GM12878 (cell line): Measurements from ENCODE around the gene SETD1B. TPM values are rescaled to one million over a fixed set of nuclear protein-coding genes. Genes with fewer than 3 reads are reported as not detected.

Experiments
- ATAC-seq: fragments of 200-7000 bp; cut with Tn5 transposase; 3 replicates; pipeline ENCODE4 v1.9.1; 2020; ENCODE audit warnings: mild to moderate bottlenecking, moderate library complexity
- BruUV-seq: library from RNA; stranded (reverse); fragments of 400-500 nt; replicated peaks from 2 replicates; lab custom pipeline; 2021; lab: Mats Ljungman, UMichigan
- CTCF ChIA-PET: fragments of 300-600 bp; sonication (Branson Sonifier 250); formaldehyde crosslinking; extraction: SDS; loops from one replicate; lab custom pipeline; 2021; ENCODE audit warnings: inconsistent platforms; lab: Yijun Ruan, JAX
- POLR2A ChIA-PET: fragments of 350-600 bp; formaldehyde crosslinking; extraction: SDS; loops from one replicate; lab custom pipeline; 2021; ENCODE audit warnings: inconsistent platforms; lab: Charles Lee
- RAD21 ChIA-PET: fragments of 300-600 bp; sonication (Branson Sonifier 250); formaldehyde crosslinking; loops from one replicate; lab custom pipeline; 2023; ENCODE audit warnings: antibody characterized with exemption; ENCODE audit not compliant: unreplicated experiment; lab: Charles Lee
- SMC1A ChIA-PET: fragments of 300-600 bp; sonication (Branson Sonifier 250); formaldehyde crosslinking; loops from one replicate; lab custom pipeline; 2023; ENCODE audit not compliant: unreplicated experiment, uncharacterized antibody; lab: Charles Lee
- DNase-seq: peaks from one replicate; pipeline ENCODE4 v3.0.0-alpha.2; 2011; ENCODE audit warnings: low read depth, low spot score
- FAIRE-seq: peaks from 3 replicates; lab custom pipeline; 2011; peaks lifted over from hg19 to GRCh38; lab: Jason Lieb, UNC
- H2AFZ ChIP-seq: 2 replicates; pipeline ENCODE4 v1.6.0; 2011; ENCODE audit warnings: low read depth, low read length, control low read depth; ENCODE audit not compliant: control insufficient read depth
- H3K27ac ChIP-seq: 2 replicates; pipeline ENCODE4 v1.5.1; 2011; ENCODE audit warnings: control low read depth; ENCODE audit not compliant: control insufficient read depth, insufficient read depth
- H3K27me3 ChIP-seq, 2 experiments: replicated peaks in 1 of 2; 2 replicates each; pipeline versions ENCODE4 v1.6.0 to v1.6.1; 2011; ENCODE audit warnings: low read length in 1 of 2; ENCODE audit not compliant: control insufficient read depth in 2 of 2, insufficient read depth in 2 of 2
- H3K36me3 ChIP-seq, 2 experiments: 2 replicates each; pipeline ENCODE4 v1.5.1; 2011; ENCODE audit warnings: low read length in 1 of 2; ENCODE audit not compliant: control insufficient read depth in 2 of 2, insufficient read depth in 2 of 2
- H3K4me1 ChIP-seq: 2 replicates; pipeline ENCODE4 v1.6.1; 2011; ENCODE audit warnings: mild to moderate bottlenecking, low read length, moderate library complexity, mixed read lengths; ENCODE audit not compliant: control insufficient read depth, insufficient read depth
- H3K4me2 ChIP-seq: 2 replicates; pipeline ENCODE4 v1.6.0; 2011; ENCODE audit warnings: control low read depth; ENCODE audit not compliant: control insufficient read depth, insufficient read depth
- H3K4me3 ChIP-seq: fragments of 200-600 bp; sonication (generic); 2 replicates; pipeline ENCODE4 v1.5.1; 2016
- H3K79me2 ChIP-seq: 2 replicates; pipeline ENCODE4 v1.6.0; 2011; ENCODE audit warnings: low read length; ENCODE audit not compliant: control insufficient read depth, insufficient read depth
- H3K9ac ChIP-seq: 2 replicates; pipeline ENCODE4 v1.8.0; 2011; ENCODE audit warnings: low read length, control low read depth, mixed read lengths; ENCODE audit not compliant: control insufficient read depth, insufficient read depth
- H3K9me3 ChIP-seq: replicated peaks from 3 replicates; pipeline ENCODE4 v1.5.1; 2011; ENCODE audit warnings: mild to moderate bottlenecking, low read length; ENCODE audit not compliant: control insufficient read depth, insufficient read depth
- H4K20me1 ChIP-seq: 2 replicates; pipeline ENCODE4 v1.6.0; 2011; ENCODE audit not compliant: control insufficient read depth, insufficient read depth
- BHLHE40 ChIP-seq, 2 experiments: fragments of 450-650 bp in 1 of 2; IDR thresholded peaks; 2 replicates each; pipeline ENCODE4 v1.6.1; 2011 to 2017; ENCODE audit warnings: low read depth in 2 of 2, borderline replicate concordance in 1 of 2, improper control_type of control experiment in 1 of 2, low read length in 1 of 2, mild to moderate bottlenecking in 1 of 2
- EP300 ChIP-seq, 2 experiments: fragments of 150-350 bp in 1 of 2; IDR thresholded peaks; 2 replicates each; pipeline ENCODE4 v1.6.1; 2011 to 2012; ENCODE audit warnings: low read depth in 2 of 2, low read length in 2 of 2, borderline replicate concordance in 1 of 2, improper control_type of control experiment in 1 of 2, inconsistent platforms in 1 of 2; ENCODE audit not compliant: control insufficient read depth in 1 of 2
- NR2C2 ChIP-seq: IDR thresholded peaks from 2 replicates; pipeline ENCODE4 v1.6.1; 2011; ENCODE audit warnings: borderline replicate concordance, low read depth; ENCODE audit not compliant: control insufficient read depth, insufficient read length
- PKNOX1 ChIP-seq: fragments of 450-650 bp; IDR thresholded peaks from 2 replicates; pipeline ENCODE4 v1.6.1; 2016; ENCODE audit warnings: mild to moderate bottlenecking
- SMC3 ChIP-seq: IDR thresholded peaks from 2 replicates; pipeline ENCODE4 v1.6.1; 2011; ENCODE audit warnings: low read length, improper control_type of control experiment, borderline replicate concordance
- WGBS: methylation state at CpG from one replicate; pipeline ENCODE4 v1.1.6; 2016; ENCODE audit warnings: low lambda C conversion rate; ENCODE audit not compliant: insufficient replicate concordance, insufficient coverage; ENCODE audit errors: missing lambda C conversion rate; 5-methylcytosine and 5-hydroxymethylcytosine counted together
- in situ Hi-C: fragments of 300-500 bp; cut with MboI; formaldehyde crosslinking; loops from 9 replicates; pipeline ENCODE4 v1.14.3; 2018; ENCODE audit warnings: mixed read lengths
- intact Hi-C: fragments of 100-400 bp; cut with micrococcal nuclease; formaldehyde crosslinking; loops from one replicate; pipeline ENCODE4 v1.14.2; 2022; ENCODE audit not compliant: unreplicated experiment
- polyA plus RNA-seq, 11 experiments: library from polyadenylated mRNA; depleted of rRNA in 4 of 11; unstranded in 6 of 11; stranded (reverse) in 5 of 11; fragments of >200 nt; fragmentation: Nextera tagmentation in 4 of 11; fragmentation: Illumina TruSeq in 1 of 11; extraction: Ambion mirVana in 4 of 11; extraction: Trizol in 1 of 11; gene quantifications; 1 replicate in 1 of 11; 2 replicates in 10 of 11; pipeline versions ENCODE4 v1.2.1 to v1.2.3, GENCODE V29; 2011 to 2016; ENCODE audit warnings: inconsistent platforms in 2 of 11, missing spikeins in 2 of 11, low read depth in 1 of 11
- total RNA-seq, 4 experiments: library from RNA; depleted of rRNA in 3 of 4; stranded (reverse); fragments of >200 nt in 3 of 4; fragmentation: Illumina TruSeq in 1 of 4; extraction: Trizol in 1 of 4; gene quantifications; 2 replicates each; pipeline versions ENCODE4 v1.2.1 to v1.2.3, GENCODE V29; 2013 to 2021

Gene SETD1B
- total and polyA plus RNA-seq, 10 of the 15 experiments (the other 5 are each of a cell fraction or from before 2014, with no cell fraction given), result 0.50 to 17.3 (median 1.6) TPM

DNA sequence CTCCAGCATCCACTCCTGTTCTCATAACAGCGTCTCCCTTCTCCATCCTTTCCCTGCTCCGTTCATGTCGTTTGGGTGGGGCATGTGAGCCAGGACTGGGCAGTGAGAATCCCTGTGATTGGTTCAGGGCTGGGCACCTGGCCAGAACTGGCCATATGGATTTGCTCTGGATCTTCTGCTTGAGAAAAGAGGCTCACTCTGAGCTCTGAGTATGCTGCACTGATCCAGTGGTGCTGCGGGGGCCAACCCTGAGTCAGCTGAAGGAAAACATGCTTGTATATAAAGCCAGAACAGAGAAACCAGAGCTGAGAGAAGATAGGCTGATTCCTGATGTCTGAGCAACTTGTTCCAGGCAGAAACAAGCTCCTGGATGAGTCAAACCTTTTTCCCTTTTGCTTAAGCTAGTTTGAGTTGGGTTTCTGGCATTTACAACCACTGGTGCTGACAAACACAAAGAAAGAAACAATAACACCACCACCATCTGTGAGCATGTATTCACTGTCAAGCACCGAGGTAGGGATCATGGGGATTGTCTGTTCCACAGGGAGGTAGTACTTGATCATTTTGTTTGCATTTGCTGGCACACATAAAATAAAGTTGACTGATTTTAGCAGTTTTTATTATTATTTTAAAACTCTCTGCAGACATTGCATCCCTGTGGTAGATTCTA lies 68.9 kb downstream of the SETD1B start:
- 39% methylated on average over 5 of the region's 5 CpGs for WGBS
- BruUV-seq, result no TSS peak
- CTCF ChIA-PET, result no interaction called here
- Histone ChIP-seq H3K27ac (no peak overlapping the region), H3K79me2 (no peaks in the 10 kb centered on the region), H3K4me1 (no peaks in the 10 kb centered on the region), H3K4me2 (no peak overlapping the region), H3K36me3 (no peaks in the 10 kb centered on the region), H3K27me3 (no peaks in the 10 kb centered on the region), H3K9me3 (no peaks in the 10 kb centered on the region), H2AFZ (no peak overlapping the region), H4K20me1 (no peaks in the 10 kb centered on the region), H3K4me3 (no peak overlapping the region), H3K9ac (no peak overlapping the region)
- in situ Hi-C loops (no loop called here), intact Hi-C loops (no loop called here)
- RAD21 ChIA-PET, result no interaction called here
- no peak for DNase-seq
- FAIRE-seq, result no peak
- SMC1A ChIA-PET, result no interaction called here
- no peak for ATAC-seq
- POLR2A ChIA-PET, result no interaction called here
- TF ChIP-seq EP300 (IDR thresholded peaks at IDR 0.05; ENCODE audit: borderline replicate concordance in 1 of 2, control insufficient read depth in 1 of 2, low read depth in 2 of 2, low read length in 2 of 2), result no peak
- no peak for TF ChIP-seq PKNOX1
- no peak for TF ChIP-seq BHLHE40 (IDR thresholded peaks at IDR 0.05; ENCODE audit: borderline replicate concordance in 1 of 2, low read depth in 2 of 2, low read length in 1 of 2)
- no peak for TF ChIP-seq SMC3
- TF ChIP-seq NR2C2, result no peak
- TF ChIP-seq, all 136 proteins: peak for 0
